Measurements from ENCODE around the gene ARID1B.
"Not testable (repeated sequence)": the region's sequence is repeated elsewhere in the genome, so short reads cannot be mapped to it uniquely, and the experiment has no call there.

ARID1B gene

DNA sequence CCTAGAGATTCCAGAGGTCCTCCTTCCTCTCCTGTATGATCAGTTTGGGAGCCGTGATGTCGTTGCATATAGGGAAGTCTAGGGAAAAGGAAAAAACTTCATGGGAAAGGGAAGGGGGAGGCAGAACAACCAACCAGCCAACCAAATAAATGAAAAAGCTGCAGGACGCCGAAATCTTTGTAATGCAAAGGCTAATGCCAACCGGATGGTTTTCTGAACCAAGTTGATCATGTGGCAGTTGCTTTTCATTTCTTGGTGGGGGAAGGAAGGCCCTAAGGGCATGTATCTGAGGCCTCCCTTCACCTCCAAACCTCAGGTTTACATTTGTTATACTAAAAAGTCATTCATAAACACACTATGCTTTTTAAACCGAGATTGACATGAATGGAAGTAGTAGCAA is 167.2 kb downstream of the ARID1B start:
- no peak for DNase-seq

GRCh38 chr6:156945789-156946172 is 168.6 kb downstream of the ARID1B start:
- not testable (repeated sequence) for DNase-seq

- DNase-seq = no peak
These were observed 169.3 kb downstream of the ARID1B start for GRCh38 chr6:156946370-156946936.

DNA sequence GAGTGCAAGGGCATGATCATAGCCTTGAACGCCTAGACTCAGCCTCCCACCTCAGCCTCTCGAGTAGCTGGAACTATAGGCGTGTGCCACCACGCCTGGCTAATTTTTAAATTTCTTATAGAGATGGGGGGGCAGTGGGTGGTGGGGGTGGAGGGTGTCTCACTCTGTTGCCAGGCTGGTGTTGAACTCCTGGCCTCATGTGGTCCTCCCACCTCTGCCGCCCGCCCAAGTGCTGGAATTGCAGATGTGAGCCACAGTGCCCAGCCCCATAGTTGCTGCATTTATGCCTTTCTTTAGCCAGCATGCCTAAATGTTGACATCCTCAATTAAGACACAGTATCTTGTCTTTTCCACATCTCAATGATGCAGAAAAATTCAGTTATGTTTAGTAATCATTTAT is 171.1 kb downstream of the ARID1B start:
- no peak for DNase-seq

- no peak for DNase-seq
These were observed 171.6 kb downstream of the ARID1B start for GRCh38 chr6:156948807-156949206.

- peak; percentile 67 for DNase-seq
These were observed 172.2 kb downstream of the ARID1B start for GRCh38 chr6:156949376-156949775.

- no peak for DNase-seq
These were observed 172.9 kb downstream of the ARID1B start for GRCh38 chr6:156950084-156950483.

GRCh38 chr6:156950531-156950930 is 173.4 kb downstream of the ARID1B start:
- no peak for DNase-seq

DNA sequence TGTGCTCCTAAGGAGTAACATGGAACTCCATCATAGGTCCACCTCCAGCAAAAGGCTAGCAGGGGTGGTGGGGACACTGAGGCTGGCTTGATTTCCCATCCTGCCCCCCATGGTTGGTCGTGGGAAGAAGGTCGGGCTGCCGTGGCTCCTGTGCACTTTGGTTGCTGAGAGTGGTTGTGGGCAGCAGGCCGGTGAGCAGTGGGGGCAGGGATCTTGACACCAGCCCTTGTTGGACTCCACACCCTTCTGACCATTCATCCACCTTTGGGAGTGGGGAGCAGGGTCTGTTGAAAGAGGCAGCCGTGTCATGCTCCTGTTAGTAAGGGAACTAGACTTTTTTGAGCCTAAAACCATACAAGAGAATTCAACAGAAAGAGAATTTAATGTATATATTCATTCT is 175.2 kb downstream of the ARID1B start:
- DNase-seq = no peak

- DNase-seq = no peak
These were observed 175.9 kb downstream of the ARID1B start for GRCh38 chr6:156953127-156953478.

GRCh38 chr6:156953479-156954146 is 176.4 kb downstream of the ARID1B start:
- peak; percentile 95 for DNase-seq

- DNase-seq = no peak
These were observed 177.0 kb downstream of the ARID1B start for GRCh38 chr6:156954191-156954590.

DNA sequence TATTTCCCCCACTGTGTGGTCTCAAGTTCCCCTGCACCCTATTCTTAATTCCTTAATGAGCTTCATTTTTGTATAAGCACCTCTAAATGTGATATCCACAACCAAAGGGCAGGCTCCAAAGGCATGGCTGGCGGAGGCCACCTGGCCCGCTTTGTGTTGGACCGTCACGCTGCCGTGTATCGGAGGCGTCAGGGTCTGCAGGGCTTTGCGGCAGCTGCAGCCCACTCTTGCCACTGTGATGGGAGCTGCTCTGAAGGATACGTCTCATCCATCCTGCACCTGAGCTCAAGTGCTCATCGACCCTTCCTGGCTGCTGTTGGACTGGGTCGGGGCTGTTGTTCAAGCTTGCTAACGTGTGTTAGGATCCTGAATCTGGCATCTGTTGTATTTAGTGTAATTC is 177.6 kb downstream of the ARID1B start:
- DNase-seq = no peak

DNA sequence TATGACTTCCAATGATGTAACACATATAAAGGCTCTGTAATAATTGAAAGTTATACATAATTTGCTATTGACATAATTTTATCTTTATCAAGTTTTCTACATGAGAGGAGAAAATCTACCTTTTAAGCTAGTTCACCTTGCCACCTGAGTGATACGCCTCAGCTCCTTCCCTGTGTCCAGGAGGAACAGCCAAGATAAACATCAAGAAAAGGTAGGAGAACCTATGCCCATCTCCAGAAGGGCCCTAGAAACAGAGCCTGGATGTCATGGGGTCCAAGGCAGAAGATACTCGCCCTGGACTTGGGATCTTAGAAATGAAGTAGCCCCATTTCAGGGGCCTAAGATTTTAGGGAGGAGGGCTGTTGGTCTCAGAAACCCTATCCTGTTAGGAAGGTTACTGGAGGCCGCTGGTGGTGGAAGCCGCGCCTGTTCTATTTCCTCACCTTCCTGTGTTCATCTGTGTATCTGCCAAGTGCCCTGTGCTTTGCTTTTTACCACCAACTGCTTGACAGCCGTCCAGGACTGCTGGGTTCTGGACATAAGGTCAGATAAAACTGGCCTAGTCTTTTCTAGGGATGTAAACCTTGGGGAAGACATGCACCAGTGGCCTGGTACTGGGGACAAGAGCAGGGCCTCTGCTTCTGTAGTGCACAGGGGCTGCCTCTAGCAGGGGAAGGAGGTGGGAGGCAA is 178.5 kb downstream of the ARID1B start:
- no peak for DNase-seq

DNA sequence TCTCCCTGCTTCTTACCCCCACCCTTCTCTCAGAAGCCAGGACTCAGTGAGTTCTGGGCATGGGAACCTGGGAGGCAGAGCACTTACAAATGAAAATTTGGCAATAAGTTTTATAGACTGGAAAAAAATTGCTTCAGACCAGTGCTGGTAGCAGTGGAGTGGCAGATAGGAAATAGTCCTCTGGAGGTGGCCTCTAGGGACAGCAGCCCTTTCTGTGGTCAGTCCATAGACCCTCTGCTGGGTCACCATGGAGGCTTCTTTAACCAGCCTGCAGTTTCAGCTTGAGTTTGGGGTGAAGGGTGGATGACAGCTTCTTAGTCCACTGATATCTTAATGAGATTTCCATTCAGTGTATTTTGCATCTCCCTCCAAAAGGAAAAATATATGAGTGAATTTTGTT is 179.1 kb downstream of the ARID1B start:
- DNase-seq = no peak

DNA sequence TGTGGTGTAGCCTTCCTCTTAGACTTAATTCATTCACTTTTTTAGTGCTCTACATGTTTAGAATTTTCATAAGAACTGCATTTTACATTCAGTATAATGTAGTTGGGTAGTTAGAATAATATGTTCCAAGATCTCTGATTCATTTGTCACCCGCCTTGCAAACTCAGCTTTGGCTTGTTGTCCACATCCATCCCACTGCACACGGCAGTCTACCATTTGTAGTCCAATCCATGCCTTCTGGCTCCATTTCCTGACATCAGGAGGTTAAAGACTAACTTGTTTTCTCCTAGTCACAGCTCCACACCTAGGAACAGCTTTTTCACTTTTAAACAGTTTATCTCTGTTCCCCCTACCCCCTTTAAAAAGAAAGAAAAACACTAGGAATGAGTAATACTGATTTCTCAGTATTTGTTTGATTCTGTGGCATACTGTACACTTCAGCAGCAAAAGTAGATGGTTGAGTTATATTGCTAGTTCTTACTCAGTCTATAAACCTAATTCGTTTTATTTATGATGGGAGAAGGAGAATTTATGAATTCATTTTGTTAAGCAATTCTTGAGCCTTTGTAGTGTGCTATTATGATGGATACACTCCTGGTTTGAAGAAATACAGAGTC is 180.9 kb downstream of the ARID1B start:
- DNase-seq = no peak

GRCh38 chr6:156960525-156960924 is 183.3 kb downstream of the ARID1B start:
- DNase-seq = no peak

DNA sequence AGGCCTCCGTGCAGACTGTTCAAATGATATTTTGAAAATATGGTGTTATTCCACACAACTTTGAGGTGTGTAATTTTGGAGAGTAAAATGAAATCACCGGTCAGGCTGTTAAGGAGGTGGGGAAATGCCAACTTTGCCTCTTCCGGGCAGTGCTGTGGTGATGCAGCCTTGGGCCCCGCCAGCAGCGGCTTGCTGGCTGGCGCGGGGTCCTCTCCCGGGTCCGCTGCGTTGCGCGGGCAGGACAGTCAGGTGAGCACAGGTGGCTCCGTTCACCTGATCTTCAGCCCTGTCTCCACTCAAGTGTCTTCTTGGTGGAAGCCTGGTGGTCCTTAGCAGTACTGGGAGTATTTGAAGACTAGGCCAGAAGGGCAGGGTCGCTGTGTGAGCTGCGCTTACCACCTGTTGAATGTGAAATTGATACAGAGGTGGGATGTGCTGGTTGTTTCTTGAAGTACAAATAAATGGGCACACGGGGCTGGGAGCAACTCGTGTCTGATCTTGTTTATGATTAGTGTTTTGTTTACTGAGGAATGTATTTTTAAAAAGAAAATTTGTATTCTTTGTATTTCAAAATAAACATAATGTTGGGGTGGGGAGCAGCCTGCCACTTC is 184.2 kb downstream of the ARID1B start:
- DNase-seq = no peak

DNA sequence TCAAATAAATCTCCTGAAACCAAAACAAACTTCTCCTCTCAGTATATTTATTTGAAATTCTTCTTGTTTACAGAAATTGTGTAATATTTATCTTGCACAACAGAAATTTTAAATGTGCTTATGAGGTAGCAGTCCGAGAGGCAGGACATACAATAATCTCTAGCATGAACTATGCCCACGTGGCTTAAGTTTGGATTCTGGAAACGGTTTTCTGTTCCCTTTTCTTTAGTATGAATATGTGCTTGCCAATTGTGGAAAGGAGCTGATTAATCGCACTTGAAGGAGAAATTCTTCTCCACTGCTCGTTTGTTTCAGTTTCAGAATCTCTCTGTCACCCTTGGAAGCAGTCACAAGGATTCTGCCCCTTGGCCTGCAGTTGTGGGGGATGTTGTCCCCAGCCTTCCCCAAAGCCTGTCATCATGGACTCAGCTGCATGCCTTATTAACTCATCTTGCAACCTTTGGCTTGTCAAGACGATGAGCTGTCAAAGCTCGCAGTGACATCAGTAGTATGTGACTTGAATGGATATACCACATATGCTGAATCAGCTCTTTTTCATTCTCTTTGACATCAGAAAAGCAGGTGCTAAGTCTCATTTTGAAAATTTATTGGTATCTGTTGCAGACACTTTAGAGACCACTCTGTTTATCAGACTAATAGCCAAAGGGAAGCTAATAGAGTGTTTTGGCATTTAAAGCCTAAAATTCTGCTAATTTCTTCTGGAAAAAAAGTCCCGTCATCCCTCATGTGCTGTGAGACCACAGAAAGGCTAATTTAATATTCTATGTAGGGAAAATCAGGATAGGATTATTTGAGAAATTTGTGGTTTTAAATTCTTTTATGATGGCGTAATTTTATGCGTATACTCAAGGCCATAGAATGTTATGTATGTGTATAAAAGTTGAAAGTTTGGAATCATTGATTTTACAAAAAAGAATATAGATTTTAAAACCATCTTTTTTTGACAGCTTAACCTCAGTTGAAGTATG is 186.8 kb downstream of the ARID1B start:
- no peak for DNase-seq

- DNase-seq = no peak
These were observed 190.7 kb downstream of the ARID1B start for GRCh38 chr6:156967852-156968251.

GRCh38 chr6:156969233-156969632 is 192.1 kb downstream of the ARID1B start:
- DNase-seq = no peak

- DNase-seq = no peak
These were observed 193.5 kb downstream of the ARID1B start for GRCh38 chr6:156970595-156971112.
